Measurements from ENCODE around the gene DPRX.
"Not testable (repeated sequence)": the region's sequence is repeated elsewhere in the genome, so short reads cannot be mapped to it uniquely, and the experiment has no call there.

The DPRX gene

DNA sequence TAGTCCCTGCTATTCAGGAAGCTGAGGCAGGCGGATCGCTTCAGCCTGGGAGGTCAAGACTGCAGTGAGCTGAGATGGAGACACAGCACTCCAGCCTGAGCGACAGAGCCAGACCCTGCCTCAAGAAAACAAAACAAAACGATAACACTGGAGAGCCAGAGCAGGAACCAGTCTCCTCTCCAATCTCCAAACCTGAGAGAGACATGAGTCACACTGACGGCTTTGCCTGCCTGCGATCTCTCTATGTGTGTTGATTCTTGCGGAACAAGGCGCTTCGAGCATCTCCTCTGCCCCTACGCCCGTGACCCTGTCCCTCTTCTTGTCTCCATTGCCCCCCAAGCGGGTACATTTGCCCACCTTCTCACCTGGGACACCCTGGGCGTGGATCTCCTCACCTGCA is 15.6 kb downstream of the DPRX start:
- no peak for DNase-seq

DNA sequence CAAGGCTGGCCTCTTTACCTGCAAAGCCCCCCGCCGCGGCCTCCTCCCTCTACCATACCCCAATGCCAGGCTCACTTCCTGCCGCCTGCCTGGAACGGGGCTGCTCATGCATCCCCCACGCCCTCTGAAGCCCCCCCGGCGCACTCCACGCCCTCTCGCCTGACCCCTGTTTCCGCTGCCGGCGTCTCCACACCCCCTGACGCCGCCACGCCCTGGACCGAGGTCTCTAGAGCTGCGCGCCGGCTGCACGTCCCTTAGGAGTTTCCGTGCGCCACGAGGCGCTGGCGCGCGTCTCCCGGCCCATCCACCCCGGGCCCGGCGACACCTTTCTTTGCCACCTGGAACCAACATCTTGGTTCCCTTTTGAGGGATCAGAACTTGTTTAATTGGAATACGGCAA is 16.0 kb downstream of the DPRX start:
- no peak for DNase-seq

DNA sequence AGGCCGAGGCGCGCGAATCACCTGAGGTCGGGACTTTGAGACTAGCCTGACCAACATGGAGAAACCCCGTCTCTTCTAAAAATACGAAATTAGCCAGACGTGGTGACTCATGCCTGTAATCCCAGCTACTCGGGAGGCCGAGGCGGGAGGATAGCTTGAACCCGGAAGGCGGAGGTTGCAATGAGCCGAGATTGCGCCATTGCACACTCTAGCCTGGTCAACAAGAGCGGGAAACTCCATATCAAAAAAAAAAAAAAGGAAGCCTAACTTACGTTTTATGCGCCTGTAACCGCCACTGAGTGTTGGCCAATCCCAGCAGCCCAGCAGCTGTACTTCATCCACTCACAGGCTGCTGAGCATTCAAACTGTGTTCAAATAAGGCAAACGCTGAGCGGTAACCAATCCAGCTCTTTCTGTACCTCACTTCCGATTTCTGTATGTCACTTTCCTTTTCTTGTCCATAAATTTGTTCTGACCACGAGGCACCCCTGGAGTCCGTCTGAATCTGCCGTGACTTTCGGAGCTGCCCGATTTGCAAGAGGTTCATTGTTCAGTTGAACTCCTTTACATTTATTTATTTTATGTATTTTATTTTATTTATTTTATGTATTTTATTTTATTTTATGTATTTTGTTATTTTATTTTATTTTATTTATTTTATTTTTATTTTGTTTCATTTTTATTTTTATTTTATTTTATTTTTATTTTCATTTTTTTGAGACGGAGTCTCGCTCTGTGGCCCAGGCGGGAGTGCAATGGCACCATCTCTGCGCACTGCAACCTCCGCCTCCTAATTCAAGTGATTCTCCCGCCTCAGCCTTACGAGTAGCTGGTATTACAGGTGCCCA is 18.2 kb downstream of the DPRX start:
- DNase-seq: no peak

DNA sequence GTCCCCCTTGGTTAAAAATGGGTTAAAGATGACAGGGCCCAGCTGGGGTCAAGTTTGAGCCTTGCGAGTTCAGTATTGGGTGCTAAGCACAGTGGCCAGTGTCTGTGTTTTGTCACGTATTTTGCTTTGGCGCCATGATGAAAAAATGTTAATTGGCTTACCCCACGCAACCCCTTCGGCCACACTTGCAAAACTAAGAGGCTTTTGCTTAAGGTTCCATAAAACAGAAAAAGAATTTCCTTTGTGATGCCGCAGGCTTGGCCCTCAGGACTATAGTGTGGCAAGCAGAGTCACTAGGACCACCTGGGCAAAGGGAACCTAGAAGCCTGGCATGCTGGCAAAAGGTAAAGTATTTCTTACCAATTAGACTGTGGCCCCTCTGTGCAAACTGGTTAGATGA is 20.7 kb downstream of the DPRX start:
- DNase-seq: no peak

DNA sequence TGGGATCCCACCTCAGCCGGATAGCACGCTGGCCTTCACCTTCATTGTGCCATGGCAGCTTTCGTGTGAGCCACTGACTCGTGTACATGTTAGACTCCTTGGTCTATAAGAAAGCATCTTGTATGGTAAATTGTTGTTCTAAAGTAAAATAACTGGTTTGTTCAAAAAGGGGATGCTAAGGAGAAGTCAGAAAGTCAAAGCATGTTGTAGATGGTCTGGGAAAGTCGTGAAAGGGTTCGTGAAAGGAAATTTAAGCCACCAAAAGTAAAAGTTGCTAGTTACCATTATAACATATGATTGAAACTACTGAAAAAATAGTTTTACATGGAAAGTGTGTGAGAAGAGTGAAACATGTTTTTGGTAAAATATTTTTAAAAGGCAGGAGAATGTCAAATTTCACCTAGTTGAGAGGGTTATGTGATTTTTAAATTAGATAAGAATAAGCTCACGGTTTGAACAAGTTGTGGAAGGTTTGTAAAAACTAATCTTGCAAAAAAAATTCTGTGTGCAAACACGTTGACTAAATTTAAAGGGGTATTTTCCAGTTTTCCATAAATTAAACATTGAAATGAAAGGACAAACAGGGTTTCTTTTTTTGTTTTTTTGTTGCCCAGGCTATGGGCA is 23.4 kb downstream of the DPRX start:
- no peak for DNase-seq

DNA sequence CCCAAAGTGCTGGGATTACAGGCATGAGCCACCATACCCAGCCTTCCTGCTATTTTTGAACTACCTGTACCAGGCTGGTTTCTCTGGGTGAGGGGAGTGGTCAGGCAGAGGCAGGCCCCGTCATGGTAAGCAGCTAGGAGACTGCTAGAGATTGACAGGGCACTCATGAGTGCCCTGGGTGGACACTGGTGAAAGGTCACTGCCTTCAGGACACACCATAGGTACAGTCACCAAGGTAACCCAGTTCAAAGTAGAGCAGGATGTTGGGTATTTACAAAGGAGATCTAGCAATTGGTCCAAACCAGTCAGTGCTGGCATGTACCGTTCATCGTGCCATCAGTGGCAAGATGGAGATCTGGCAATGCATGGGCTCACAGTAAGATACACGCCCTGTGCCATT is 25.5 kb downstream of the DPRX start:
- DNase-seq: no peak

DNA sequence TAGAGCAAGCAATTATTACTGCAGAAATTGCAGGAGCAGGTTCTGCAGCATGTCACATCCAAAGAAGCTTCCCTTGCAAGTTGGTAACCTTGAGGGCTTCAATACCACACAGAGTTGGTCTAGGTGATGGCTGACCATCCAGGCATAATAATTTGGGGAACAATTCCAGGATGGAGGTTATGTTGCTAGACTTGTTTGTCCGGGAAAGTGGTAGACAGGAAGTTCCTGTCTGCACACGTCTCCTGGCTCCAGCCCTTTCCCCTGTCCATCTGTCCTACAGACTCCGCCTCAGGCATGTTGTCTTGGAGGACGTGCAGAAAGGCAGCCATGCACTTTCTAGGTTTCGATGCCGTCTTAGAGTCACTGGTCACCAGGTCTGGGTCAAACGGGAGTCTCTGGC is 26.0 kb downstream of the DPRX start:
- DNase-seq: no peak

DNA sequence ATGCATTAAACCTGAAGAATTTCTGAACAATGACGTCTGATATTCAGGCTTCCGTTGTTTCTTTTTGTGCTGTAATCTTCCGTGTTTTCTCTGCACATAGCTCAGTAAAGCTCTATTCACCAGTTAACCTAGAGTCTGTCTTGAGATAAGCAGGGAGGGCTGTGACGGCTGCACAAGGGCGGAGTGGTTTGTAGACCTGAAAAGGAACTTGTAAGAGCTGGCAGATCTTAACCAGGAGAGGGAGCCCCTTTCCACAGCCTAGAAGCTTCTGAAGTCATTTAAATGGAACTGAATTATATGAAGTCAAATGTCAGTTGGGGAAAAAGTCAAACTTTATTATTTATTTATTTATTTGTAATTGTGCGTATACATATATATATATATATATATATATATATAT is 27.5 kb downstream of the DPRX start:
- DNase-seq: no peak

DNA sequence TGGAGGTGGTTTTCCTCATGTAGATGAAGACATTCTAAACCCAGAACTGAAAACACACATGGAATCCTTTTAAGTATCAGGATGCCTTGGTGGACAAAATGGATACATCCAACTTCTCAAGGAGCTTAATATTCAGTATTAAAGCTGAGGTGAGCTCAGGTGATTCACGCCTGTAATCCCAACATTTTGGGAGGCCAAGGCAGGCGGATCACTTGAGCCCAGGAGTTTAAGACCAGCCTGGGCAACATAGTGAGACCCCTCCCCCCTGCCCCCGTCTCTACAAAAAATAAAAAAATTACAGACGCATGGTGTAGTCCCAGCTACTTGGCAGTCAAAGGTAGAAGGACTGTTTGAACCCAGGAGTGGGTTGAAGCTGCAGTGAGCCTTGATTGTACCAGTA is 28.8 kb downstream of the DPRX start:
- no peak for DNase-seq

DNA sequence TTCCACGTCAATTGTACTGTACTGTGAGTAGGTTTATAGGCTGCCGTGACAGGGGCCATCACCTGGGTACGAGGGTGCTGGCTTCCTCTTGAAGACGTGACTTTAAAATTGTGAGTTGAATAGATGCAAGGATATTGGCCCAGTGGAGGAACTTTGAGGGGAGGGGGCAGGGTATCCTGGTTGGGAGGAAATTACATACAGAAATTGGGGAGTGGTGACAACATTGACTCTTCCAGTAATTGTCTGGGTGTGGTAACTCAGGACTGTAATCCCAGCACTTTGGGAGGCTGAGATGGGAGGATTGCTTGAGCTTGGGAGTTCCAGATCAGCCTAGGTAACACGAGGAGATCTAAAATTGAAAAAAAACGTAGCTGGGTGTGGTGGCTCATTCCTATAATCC is 30.4 kb downstream of the DPRX start:
- DNase-seq: no peak

DNA sequence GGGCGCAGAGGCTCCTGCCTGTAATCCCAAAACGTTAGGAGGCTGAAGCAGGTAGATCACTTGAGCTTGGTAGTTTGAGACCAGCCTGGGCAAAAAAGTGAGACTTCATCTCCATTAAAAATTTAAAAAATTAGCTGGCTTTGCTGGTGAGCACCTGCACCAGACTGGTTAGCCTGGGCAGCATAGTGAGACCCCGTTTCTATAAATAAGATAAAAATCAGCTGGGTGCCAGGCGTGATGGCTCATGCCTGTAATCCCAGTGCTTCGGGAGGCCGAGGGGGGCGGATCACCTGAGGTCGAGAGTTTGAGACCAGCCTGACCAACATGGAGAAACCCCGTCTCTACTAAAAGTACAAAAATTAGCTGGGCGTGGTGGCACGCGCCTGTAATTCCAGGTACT is 32.4 kb downstream of the DPRX start:
- DNase-seq: no peak

DNA sequence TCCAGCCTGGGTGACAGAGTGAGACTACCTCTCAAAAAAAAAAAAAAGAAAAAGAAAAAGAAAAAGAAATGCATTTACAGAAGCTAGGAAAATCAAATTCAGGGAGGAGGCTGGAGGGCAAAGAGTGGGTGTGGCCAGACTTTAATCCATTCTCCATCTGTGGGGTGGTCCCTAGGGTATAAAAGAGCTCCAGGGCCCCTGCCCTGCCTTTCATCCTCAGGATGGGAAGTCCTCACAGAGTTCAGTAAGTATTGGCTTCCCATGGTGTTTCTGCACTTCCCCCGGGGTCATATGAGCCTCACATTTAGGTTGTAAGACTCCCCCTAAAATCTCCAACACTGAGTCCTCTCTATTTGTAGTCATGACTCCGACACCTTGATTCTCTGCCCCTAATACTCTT is 33.0 kb downstream of the DPRX start:
- no peak for DNase-seq

DNA sequence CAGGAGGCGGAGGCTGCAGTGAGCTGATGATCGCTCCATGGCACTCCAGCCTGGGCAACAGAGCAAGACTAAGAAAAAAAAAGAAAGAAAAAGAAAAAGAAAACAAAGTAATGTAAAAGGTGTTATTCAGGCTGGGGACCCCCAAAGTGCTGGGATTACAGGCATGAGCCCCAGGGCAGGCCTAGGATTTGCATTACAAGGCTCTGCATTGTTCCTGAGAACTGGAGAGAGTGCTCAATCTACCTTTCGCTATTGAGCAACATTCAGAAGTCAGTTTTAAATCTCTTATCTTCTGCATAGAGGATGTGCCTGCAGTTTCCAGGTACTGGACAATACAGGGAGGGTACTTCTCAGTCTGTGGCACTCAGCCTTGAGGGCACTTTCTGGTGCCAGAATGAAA is 34.5 kb downstream of the DPRX start:
- DNase-seq: not testable (repeated sequence)

DNA sequence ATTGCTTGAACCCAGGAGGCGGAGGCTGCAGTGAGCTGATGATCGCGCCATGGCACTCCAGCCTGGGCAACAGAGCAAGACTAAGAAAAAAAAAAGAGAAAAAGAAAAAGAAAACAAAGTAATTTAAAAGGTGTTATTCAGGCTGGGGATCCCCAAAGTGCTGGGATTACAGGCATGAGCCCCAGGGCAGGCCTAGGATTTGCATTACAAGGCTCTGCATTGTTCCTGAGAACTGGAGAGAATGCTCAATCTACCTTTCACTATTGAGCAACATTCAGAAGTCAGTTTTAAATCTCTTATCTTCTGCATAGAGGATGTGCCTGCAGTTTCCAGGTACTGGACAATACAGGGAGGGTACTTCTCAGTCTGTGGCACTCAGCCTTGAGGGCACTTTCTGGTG is 37.0 kb downstream of the DPRX start:
- DNase-seq: not testable (repeated sequence)

DNA sequence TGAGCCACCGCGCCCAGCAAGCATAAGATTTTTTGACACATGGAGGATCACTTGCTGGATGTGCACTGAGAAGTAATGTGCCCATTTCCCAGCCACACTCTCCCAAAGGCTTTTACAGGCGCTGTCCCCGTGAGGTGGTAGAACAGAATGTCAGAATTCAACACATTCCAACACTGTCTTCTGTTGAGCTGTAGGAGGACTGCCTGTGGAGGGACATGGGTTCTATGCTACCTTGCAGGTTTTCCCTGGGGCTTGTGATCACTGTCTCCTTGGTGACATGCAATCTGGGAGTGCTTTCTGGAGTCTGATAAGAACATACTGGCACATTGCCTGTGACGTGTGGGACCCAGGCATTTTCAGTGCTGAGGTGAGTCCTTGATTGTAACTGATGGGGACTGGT is 38.5 kb downstream of the DPRX start:
- no peak for DNase-seq

DNA sequence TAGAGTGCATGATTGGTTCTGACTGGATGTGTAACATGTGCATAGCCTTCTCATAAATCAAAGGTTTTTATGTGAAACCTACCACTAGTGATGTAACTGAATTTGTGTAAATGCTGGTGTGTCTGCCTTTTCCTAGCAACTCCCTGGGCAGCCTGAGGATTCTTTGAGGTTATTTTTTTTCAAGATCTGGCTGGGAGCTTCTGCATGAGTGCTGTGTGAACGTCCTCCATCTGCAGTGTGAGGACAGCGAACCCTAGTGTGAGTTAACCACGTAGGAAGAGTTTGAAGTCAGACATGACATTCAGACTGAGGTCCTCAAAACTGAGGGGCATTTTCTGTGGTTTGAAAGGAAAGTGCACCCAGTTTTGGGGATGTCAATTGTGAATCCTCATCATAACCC is 39.9 kb downstream of the DPRX start:
- DNase-seq: no peak
